ENCODE results near the gene CEACAM7.

GRCh38 chr19:41695745-41696144, 7.7 kb upstream of the CEACAM7 start:
- TF ChIP-seq, protein P1, sequence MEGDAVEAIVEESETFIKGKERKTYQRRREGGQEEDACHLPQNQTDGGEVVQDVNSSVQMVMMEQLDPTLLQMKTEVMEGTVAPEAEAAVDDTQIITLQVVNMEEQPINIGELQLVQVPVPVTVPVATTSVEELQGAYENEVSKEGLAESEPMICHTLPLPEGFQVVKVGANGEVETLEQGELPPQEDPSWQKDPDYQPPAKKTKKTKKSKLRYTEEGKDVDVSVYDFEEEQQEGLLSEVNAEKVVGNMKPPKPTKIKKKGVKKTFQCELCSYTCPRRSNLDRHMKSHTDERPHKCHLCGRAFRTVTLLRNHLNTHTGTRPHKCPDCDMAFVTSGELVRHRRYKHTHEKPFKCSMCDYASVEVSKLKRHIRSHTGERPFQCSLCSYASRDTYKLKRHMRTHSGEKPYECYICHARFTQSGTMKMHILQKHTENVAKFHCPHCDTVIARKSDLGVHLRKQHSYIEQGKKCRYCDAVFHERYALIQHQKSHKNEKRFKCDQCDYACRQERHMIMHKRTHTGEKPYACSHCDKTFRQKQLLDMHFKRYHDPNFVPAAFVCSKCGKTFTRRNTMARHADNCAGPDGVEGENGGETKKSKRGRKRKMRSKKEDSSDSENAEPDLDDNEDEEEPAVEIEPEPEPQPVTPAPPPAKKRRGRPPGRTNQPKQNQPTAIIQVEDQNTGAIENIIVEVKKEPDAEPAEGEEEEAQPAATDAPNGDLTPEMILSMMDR (IDR thresholded peaks at IDR 0.05; ENCODE audit: low read depth, low read length): no peak
- TF ChIP-seq POLR2A (IDR thresholded peaks at IDR 0.05; ENCODE audit: extremely low read depth, insufficient read length): no peak

All from NB4 (cell line).